ENCODE data around the gene RRAGD. TPM values are rescaled to one million over a fixed set of nuclear protein-coding genes. Genes with fewer than 3 reads are reported as not detected.

Gene RRAGD
- total and polyA plus RNA-seq, 2 of the 8 experiments (the other 6 are each of a cell fraction or from before 2014, with no cell fraction given) = 7.2 to 30.8 TPM

DNA sequence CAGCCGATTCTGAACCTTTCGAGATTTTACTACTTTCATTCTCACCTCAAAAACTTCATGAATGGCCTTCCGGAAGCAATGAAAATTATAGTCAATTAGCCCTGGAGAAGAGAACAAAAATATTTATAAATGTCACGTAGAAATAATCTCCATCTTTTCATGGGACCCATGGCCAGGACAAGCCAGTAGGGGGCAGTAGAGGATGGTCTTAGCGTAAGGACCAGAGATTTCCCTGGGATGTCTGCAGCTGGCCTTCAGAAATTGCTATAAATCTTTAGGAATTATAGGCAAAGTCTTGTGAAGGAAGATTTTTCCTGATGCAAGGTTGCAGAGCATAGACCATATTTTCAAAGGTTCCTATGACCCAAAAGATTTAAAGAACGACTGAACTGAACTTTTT is 44.0 kb downstream of the RRAGD start:
- Histone ChIP-seq H3K14ac (ENCODE audit: insufficient read length) (no peak overlapping the region), H2BK120ac (replicated peaks; ENCODE audit: low read depth, low read length) (no peak overlapping the region), H2BK12ac (ENCODE audit: low read depth, low read length) (no peak overlapping the region), H3K4me3 (ENCODE audit: extremely low read depth in 1 of 4, insufficient read depth in 2 of 4, low read depth in 3 of 4, low read length in 4 of 4) (no peak overlapping the region), H2BK5ac (ENCODE audit: low read depth, low read length) (no peak overlapping the region), H2BK15ac (ENCODE audit: low read length) (no peak overlapping the region), H3K18ac (ENCODE audit: extremely low read depth, low read length) (no peak overlapping the region), H4K20me1 (replicated peaks in 1 of 2; ENCODE audit: control insufficient read depth in 1 of 2, insufficient read depth in 2 of 2, low read length in 2 of 2) (peaks cover 0 to 2% of the 10 kb centered on the region in 2 experiments), H4K91ac (replicated peaks; ENCODE audit: insufficient read length, low read length) (no peak overlapping the region), H3K79me1 (ENCODE audit: low read depth, low read length) (no peaks in the 10 kb centered on the region), H3K23ac (ENCODE audit: insufficient read length) (no peak overlapping the region), H3K4me2 (ENCODE audit: insufficient read depth in 1 of 2, low read depth in 2 of 2, low read length in 2 of 2) (no peak overlapping the region), H3K4ac (replicated peaks; ENCODE audit: insufficient read length, low read depth, low read length) (no peak overlapping the region), H4K8ac (ENCODE audit: extremely low read depth, insufficient read depth, low read length) (no peak overlapping the region), H3K27ac (ENCODE audit: low read depth, low read length) (no peak overlapping the region), H2AK5ac (ENCODE audit: low read depth, low read length) (no peak overlapping the region), H3K79me2 (ENCODE audit: control insufficient read depth in 1 of 2, insufficient read depth in 2 of 2, low read length in 2 of 2) (no peaks in the 10 kb centered on the region), H3K23me2 (ENCODE audit: low read depth, low read length) (no peaks in the 10 kb centered on the region), H3K4me1 (replicated peaks in 1 of 4; ENCODE audit: control insufficient read depth in 3 of 4, insufficient read depth in 4 of 4, low read length in 3 of 4) (no peaks in the 10 kb centered on the region), H3K9ac (replicated peaks in 1 of 4; ENCODE audit: extremely low read depth in 1 of 4, low read depth in 3 of 4, low read length in 3 of 4) (no peak overlapping the region), H2AFZ (ENCODE audit: low read length) (no peak overlapping the region), H3K9me3 (ENCODE audit: insufficient read depth in 2 of 2, low read depth in 1 of 2, low read length in 1 of 2) (no peaks in the 10 kb centered on the region), H2BK20ac (ENCODE audit: low read length) (no peak overlapping the region), H3K36me3 (ENCODE audit: control insufficient read depth in 2 of 4, insufficient read depth in 4 of 4, low read length in 3 of 4) (0 out of 8 replicates have a peak, but pooled peaks cover 0 to 5% (median 0%) of the 10 kb centered on the region in 4 experiments), H3K27me3 (replicated peaks in 1 of 4; ENCODE audit: control insufficient read depth in 3 of 4, extremely low read depth in 1 of 4, insufficient read depth in 3 of 4, low read length in 3 of 4) (no peaks in the 10 kb centered on the region), H3K56ac (replicated peaks; ENCODE audit: insufficient read length, low read depth, low read length) (no peak overlapping the region), H4K5ac (ENCODE audit: insufficient read length, low read depth, low read length) (no peak overlapping the region)
- FAIRE-seq (peak; percentile 60), DNase-seq (ENCODE audit: low read depth in 1 of 2, low spot score in 2 of 2) (peak in 1 of 2 experiments; percentile 82)
- TF ChIP-seq RAD21 (IDR thresholded peaks at IDR 0.05 in 1 of 2, conservative IDR thresholded peaks at IDR 0.05 in 1 of 2; ENCODE audit: low read depth in 2 of 2, low read length in 2 of 2) (peak; percentile 68 to 81), BCL11A (IDR thresholded peaks at IDR 0.05; ENCODE audit: low read depth in 2 of 2, low read length in 2 of 2) (no peak), RFX5 (IDR thresholded peaks at IDR 0.05; ENCODE audit: borderline replicate concordance, low read depth, low read length) (no peak), RNF2 (IDR thresholded peaks at IDR 0.05; ENCODE audit: borderline replicate concordance, low read depth, low read length, missing control alignments, poor library complexity, severe bottlenecking) (no peak), CTCF (IDR thresholded peaks at IDR 0.05; ENCODE audit: control extremely low read depth in 1 of 3, insufficient read depth in 1 of 3, low read depth in 1 of 3, low read length in 3 of 3) (peak; percentile 68 to 78 (median 72))
- ChIA-PET POLR2A (ENCODE audit: partially characterized antibody) (interaction anchor here (1.8 kb wide), 1 partner anchor 16 kb away, joined by 6 read pairs; the partner anchor contains the start of gene UBE2J1), CTCF (ENCODE audit: partially characterized antibody) (interaction anchor here (0.7 to 11.3 kb wide), 30 partner anchors 9 to 401 kb away, joined by 3 to 133 read pairs (median 4); partner anchors contain the start of genes ANKRD6 and UBE2J1)
- 39% methylated on average over 6 of the region's 6 CpGs; no CpG with 5 or more reads in 1 of the 2 experiments for WGBS, 2 experiments (ENCODE audit: extremely low coverage in 1 of 2, insufficient coverage in 1 of 2, insufficient read length in 1 of 2, insufficient replicate concordance in 2 of 2, low coverage in 1 of 2, low lambda C conversion rate in 2 of 2, missing lambda C conversion rate in 1 of 2)
